PC-3 (cell line): Measurements from ENCODE around the gene SAP25.

Experiments
- CTCF ChIP-seq: fragments of 300-600 bp; sonication (generic); conservative IDR thresholded peaks from 2 replicates; pipeline ENCODE4 v1.5.1; 2017; ENCODE audit warnings: antibody characterized with exemption, low read depth, mild to moderate bottlenecking, low read length
- EZH2 ChIP-seq: fragments of 300-600 bp; sonication (generic); IDR thresholded peaks from one replicate; pipeline ENCODE4 v1.6.1; 2017; ENCODE audit warnings: antibody characterized with exemption, mild to moderate bottlenecking, low read length; ENCODE audit not compliant: unreplicated experiment
- EZH2phosphoT487 ChIP-seq: fragments of 300-600 bp; sonication (generic); IDR thresholded peaks from 2 replicates; pipeline ENCODE4 v1.6.1; 2018; ENCODE audit warnings: mild to moderate bottlenecking, antibody characterized with exemption, low read length, borderline replicate concordance

GRCh38 chr7:100565133-100565571, 8.5 kb downstream of the SAP25 start:
- TF ChIP-seq CTCF (no peak), EZH2 (no peak), EZH2phosphoT487 (no peak)
